Activated T-cell treated with anti-CD3 and anti-CD28 coated beads for 4 hours (primary cell): ENCODE results near the gene ACSF3.

ENCODE experiments used
- DNase-seq: peaks from one replicate; pipeline ENCODE4 v3.0.0-alpha.2; 2020

ACSF3 gene

DNA sequence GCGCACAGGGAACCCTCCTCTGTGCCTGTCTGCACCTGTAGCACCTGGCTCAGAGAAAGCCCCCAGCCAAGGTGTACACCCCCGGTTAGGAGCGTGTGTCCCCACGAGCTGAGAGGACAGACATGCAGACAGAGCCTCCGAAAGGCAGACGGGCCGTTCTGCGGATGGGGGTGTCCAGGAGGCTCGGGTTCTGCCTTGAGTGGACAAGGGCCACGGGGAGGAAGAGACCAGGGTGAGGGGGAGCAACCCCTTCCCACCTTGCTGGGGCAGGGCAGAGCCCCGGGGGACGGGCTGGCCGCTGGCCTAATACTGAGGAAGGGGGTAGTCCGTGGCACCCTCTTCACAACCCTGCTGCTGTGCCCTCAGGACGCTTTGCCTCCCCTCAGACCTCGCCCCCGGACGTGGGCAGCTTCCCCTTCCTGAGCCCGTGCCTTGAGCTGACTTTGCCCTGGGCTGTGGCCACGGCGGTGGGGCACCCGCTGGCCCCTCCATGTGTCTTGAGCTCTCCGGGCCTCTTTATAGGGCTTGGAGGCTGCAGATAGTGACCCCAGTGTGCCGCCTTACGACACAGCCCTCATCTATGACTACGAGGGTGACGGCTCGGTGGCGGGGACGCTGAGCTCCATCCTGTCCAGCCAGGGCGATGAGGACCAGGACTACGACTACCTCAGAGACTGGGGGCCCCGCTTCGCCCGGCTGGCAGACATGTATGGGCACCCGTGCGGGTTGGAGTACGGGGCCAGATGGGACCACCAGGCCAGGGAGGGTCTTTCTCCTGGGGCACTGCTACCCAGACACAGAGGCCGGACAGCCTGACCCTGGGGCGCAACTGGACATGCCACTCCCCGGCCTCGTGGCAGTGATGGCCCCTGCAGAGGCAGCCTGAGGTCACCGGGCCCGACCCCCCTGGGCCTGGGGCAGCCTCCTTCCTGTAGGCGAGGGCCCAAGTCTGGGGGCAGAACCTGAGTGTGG, 101.0 kb downstream of the ACSF3 start:
- DNase-seq, result no peak

DNA sequence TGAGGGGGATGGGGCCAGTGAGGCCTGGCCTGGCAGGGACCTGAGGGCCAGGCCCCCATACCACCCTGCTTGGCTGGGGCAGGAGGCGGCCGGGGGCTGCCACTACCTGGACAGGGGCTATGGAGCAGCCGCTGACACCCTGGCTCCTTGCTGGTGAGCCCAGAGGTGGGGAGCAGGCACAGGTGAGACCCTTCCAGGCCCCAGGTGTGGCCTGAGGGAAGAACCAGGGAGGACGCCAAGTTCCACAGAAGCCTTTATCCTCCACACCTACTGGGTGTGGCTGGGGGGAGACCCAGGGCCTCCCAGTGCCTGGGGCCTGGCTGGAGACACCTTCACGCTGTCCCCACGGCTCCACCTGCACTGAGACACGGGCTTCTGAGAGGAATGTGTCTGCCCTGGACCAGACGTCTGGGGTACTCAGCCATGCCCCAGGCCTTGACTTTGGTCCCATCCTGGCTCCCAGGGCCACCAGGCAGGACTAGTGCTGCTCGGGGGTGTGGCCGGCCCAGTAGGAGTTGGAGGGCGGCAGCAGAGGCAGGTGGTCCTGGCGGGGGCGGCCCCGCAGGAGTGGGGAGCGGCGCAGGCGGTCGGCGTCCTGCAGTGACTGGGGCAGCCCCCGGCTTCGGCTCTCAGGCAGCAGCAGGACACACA, 102.0 kb downstream of the ACSF3 start:
- DNase-seq, result no peak

DNA sequence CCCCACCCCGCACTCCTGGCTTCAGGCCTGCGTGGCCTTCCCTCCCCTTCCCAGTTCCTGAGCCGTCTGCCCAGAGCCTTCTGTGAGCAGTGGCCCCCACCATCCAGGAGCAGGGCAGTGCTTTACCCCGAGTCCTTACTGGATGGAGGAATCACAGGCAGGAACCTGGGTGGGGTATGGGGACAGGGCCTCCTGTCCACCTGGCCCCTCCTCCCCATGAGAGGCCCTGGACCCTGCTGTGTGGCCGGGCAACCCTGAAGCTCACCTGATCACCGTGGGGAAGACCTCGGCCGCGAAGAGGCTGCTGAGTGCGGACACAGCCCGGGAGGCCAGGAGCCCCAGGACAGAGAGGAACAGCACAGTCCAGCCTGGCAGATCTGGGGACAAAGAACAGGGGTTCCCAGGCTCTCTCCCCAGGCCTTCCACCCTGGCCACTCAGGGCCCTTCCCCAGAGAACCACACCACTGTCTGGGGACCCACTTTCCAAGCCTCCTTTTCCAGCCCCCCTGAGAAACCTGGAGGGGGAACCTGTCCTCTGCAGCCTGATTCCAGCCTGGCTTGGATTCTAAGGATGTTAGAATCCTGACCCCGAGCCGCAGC, 103.5 kb downstream of the ACSF3 start:
- DNase-seq, result no peak

DNA sequence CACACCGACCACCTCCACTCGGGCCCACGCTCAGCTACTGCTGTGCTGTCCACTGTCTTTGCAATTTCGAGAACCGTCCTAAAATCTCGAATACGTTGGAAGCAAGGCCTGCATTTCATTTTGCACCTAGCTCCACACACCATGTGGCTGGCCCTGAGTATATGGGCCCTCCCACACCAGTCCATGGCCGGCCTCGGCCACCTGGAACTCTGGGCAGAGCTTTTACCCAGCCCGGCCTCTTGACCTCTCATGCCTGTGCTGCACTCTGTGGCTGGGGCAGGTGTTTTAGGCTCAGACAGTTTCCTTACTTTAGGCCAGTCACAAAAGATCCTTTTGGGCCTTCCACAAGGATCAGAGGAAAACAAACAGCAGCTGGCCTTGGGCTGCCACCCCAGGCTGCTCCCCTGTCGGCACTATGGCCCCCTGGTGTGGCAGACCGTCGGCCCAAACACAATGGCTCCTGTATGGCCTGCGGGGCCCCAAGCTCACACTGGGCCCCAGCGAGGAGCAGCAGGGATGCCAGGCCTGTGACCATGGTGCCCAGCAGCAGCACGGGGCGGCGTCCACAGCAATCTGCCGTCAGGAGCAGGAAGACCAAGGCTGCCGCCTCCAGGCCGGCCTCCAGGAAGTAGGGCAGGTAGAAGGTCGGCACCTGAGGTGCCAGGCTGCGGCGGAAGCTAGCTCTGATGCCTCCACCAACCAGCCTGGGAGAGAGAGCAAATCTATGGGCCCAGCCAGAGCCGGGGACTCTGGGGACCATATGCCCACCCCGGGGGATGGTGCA, 104.2 kb downstream of the ACSF3 start:
- no peak for DNase-seq

DNA sequence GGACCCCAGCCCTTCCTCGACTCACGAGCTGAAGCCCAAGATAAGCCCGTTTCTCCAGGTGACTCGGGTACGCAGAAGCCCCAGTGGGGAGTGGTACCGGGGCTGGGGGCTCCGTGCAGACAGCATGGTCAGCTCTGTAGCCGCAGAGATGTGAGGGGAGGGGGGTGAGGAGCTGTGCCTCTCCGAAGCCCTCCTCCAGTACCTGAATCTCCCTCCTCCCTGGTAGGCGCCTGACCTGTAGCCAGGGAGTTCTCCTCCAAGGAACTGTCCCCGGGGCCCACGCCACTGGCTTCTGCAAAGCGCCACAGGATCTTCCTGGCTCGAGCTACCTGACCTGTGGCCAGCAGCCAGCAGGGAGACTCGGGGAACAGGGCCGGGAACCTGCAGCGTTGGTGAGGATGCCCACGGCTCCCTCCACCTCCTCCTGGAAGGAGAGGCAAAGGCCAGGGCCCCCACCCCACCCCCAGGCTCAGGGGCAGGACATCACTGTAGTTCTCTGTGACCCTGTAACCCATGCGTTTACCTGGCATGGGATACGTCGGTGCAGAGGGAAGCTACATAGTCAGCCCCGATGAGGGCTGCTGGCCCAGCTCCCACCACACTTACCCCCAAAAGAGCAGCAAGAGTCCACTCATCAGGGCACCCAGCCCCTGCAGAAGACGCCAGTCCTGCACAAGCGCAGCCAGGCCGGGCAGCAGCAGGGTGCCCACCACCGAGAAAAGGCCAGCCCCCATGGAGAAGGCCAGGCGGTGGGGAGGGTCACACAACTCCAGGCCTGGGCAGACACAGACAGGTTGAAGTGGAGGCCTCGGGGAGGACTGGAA, 105.0 kb downstream of the ACSF3 start:
- DNase-seq, result no peak

DNA sequence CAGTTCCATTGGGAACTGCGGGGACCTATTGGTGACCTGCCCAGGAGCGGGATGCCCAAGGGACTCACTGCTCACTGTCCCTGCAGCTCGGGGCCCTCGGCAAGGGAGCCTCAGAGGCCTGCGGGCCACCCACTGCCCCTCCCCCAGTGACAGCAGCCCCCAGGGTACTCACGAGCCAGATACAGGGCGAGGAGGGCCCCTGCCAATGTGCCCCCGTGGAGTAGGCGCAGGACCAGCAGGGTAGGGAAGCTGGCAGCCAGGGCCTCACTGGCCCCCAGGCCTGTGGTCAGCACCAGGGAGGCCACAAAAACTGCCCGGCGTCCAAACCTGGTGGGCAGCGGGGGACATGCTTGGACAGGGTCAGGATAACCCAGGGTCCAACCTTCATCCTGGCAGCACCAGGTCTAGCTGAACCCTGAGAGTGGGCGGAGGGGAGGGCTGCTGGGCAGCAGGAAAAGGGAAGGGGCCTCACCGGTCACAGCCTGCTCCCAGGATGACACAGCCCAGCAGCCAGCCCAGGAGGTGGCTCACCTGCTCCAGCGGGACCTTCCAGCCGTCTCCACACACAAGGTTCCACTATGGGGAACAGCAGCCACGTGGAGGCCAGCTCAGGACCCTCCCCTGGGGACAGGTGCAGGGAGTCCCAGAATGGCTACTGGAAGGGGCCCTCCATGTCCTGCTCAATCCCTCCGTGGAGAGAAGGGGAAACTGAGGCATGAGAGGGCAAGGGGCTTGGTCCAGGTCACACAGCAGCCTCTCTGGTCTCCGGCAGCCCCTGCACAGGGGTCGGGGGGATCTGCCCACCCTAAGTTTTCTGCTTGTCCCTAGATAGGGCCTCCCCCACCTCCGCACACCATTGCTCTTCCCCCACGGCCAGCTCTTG, 105.8 kb downstream of the ACSF3 start:
- no peak for DNase-seq

DNA sequence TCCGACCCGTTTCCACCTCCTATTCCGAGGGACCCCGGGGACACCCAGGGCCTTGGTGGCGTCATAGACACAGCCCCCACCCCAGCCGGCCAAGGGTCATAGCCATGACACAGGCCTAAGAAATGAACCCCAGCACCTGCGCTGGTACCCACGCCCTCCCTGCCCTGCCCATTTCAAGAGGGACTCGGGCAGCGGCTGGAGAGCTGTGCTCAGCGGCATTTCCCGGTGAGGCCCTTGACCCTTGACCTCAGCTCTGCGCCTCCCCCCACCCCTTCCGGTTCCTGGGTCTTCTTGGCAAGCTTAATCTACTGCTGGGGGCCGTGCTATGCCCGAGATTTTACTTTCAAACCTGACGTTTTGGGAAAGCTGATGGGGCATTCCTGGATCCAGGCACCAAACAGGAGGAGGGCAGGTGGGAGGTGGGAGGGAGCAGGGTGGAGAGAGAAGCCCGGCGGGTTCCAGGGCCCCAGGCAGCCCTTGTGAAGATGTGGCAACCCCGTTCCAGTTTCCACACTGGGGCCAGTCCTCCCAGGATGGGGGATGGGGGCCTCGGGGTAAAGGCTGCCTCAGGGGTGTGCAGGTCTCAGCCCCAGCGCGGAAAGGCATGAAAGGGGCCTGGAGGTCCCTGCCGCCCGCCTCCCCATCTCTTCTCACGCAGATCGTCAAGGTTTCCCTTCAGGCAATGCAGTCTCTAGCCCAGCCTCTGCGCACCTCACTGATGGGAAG, 106.6 kb downstream of the ACSF3 start, which contains the start of gene SLC22A31:
Gene SLC22A31 (minus strand): TSS at position 414 of the 726 bp plus-strand sequence. CDS start 36 bp downstream, at position 378.
- DNase-seq, result no peak

DNA sequence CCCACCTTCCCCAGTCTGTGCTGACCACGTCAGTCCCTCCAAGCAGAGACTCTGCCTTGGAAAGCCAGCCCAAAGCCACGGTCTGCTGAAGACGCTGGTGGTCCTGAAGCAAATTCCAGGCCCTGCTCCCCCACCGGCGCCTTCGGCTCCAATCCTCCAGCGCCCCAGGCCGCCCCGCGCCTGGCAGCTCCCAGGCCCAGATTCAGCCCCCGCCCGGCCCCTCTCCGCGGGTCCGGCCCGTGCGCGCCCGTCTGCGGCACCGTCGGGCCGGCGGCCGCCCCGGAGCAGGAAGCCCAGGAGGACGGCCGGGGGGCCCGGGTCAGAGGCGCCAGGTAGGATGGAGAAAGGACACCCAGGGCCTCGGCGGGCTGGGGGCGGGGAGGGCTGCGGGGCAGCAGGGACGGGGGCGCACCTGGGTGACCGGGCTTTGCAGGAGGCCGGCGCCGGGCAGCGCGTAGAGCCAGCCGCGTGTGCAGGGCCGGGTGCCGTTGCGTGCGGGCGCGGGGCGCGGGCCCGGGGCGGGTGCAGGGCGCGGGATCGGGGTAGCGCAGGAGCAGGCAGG, 107.3 kb downstream of the ACSF3 start:
- DNase-seq, result no peak

DNA sequence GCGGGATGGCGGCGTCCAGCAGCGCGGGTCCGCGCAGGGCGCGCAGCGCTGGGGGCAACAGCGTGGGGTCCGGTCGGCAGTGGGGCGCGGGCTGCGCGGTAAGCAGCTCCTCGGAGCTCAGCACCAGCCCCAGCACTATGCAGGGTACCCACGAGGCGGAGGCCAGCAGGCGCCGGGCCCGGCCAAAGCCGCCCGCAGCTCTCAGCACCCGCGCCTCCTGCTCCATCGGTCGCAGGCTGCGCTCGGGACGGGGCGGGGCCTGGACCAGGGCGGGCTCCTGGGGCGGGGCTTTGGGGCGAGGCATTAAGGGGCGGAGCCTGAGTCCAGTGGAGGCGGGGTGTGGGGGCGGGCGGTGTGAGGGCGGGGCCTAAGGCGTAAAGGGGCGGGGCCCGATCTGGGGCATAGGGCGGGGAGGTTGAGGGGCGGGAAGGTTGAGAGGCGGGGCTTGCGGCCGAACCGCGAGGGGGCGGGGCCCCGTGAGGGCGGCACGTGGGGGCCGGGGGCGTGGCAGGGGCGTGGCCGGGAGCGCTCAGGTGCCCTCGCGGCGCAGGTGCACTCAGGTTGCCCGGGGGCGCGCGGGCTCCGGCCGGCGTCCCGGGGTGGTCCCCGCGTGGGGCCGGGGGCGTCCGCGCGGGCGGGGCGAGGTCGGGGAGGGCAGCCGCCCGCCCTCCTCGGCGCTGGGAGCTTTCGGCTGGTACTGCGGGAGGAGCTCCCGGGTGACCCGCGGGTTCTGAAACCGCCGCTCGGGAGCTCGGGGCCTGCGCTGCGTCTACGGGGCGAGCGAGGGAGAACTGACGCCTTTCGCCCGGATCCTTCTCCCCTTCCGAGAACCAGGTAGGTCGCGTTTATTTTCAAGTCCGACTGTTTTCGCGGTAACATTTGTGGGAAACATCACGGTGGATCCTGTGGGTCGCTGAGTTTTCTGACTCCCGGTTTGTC, 108.1 kb downstream of the ACSF3 start:
- peak; percentile 67 for DNase-seq

DNA sequence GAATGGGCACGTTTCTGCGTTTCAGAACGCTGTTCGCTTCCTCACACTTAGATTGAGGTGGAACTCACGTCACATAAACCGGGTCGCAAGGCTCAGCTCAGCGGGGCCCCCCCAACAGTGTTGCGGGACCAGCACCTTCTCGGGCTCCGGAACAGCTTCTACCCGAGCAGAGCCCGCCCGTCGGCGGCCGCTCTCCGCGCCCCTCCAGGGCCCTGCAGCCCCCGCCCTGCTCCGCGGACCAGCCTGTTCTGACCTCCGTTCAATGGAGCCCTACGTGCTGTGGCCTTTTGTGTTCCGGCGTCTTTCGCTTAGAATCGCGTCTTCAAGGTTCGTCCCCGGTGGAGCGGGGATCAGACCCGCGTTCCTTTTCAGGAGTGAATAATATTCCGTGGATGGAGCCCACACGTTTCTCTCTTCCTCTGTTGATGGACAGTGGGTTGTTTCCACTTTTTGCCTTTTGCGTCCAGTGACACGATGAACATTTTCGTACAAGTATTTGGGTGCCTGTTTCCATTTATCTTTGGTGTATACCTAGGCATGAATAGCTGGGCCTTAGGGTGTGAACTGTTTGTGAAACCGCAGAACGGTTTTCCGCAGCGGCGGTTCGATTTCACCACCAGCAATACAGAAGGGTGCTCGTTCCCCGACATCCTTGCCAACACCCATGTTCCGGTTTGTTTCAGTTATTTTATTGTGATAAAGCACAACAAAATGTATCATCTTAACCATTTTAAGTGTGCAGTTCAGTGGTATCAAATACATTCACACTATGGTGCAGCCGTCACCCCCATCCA, 109.0 kb downstream of the ACSF3 start:
- no peak for DNase-seq
